IPS DF 4.7 (cell line): ENCODE results near the gene ZNF691.
"Not testable (repeated sequence)": the region's sequence is repeated elsewhere in the genome, so short reads cannot be mapped to it uniquely, and the experiment has no call there.

ENCODE experiments used
- DNase-seq: peaks from one replicate; pipeline ENCODE4 v3.0.0-alpha.2; 2013; ENCODE audit warnings: low spot score; ENCODE audit errors: extremely low read depth

The ZNF691 gene

GRCh38 chr1:42859366-42859765 lies 13.0 kb downstream of the ZNF691 start:
- DNase-seq = not testable (repeated sequence)

- DNase-seq = no peak
Measured at GRCh38 chr1:42860339-42861013, 14.1 kb downstream of the ZNF691 start.

- DNase-seq = no peak
Measured at GRCh38 chr1:42861014-42861399, 14.6 kb downstream of the ZNF691 start.

- no peak for DNase-seq
Measured at GRCh38 chr1:42866549-42866948, 20.1 kb downstream of the ZNF691 start.

- not testable (repeated sequence) for DNase-seq
Measured at GRCh38 chr1:42868466-42868865, 22.1 kb downstream of the ZNF691 start.

GRCh38 chr1:42869254-42869653 lies 22.8 kb downstream of the ZNF691 start:
- DNase-seq = not testable (repeated sequence)

- DNase-seq = not testable (repeated sequence)
Measured at GRCh38 chr1:42869751-42870150, 23.3 kb downstream of the ZNF691 start.

- not testable (repeated sequence) for DNase-seq
Measured at GRCh38 chr1:42873108-42873507, 26.7 kb downstream of the ZNF691 start.

- DNase-seq = no peak
Measured at GRCh38 chr1:42873670-42874069, 27.3 kb downstream of the ZNF691 start.

- no peak for DNase-seq
Measured at GRCh38 chr1:42876009-42876408, 29.6 kb downstream of the ZNF691 start.

GRCh38 chr1:42877380-42877779 lies 31.0 kb downstream of the ZNF691 start:
- peak; percentile 7 for DNase-seq

GRCh38 chr1:42880384-42880783 lies 34.0 kb downstream of the ZNF691 start:
- no peak for DNase-seq

GRCh38 chr1:42886046-42886739 lies 39.8 kb downstream of the ZNF691 start:
- DNase-seq = no peak

- no peak for DNase-seq
Measured at GRCh38 chr1:42886800-42887199, 40.4 kb downstream of the ZNF691 start.

- no peak for DNase-seq
Measured at GRCh38 chr1:42887366-42887765, 41.0 kb downstream of the ZNF691 start.

- no peak for DNase-seq
Measured at GRCh38 chr1:42888013-42888633, 41.7 kb downstream of the ZNF691 start.

- no peak for DNase-seq
Measured at GRCh38 chr1:42889264-42889663, 42.9 kb downstream of the ZNF691 start.

GRCh38 chr1:42891465-42892138 lies 45.2 kb downstream of the ZNF691 start:
- DNase-seq = no peak

GRCh38 chr1:42899960-42900359 lies 53.5 kb downstream of the ZNF691 start:
- DNase-seq = not testable (repeated sequence)
